BJ (cell line): Measurements from ENCODE around the gene LRRC32. TPM values are rescaled to one million over a fixed set of nuclear protein-coding genes. Genes with fewer than 3 reads are reported as not detected.

ENCODE experiments used
- CTCF ChIA-PET: fragments of 350-600 bp; formaldehyde crosslinking; extraction: SDS; loops from one replicate; lab custom pipeline; 2021; ENCODE audit warnings: antibody characterized with exemption, inconsistent platforms; lab: Yijun Ruan, JAX
- POLR2A ChIA-PET: fragments of 300-600 bp; sonication (Branson Sonifier 250); formaldehyde crosslinking; extraction: SDS; loops from one replicate; lab custom pipeline; 2021; ENCODE audit warnings: antibody characterized with exemption; lab: Charles Lee
- DNase-seq: peaks from one replicate; pipeline ENCODE4 v3.0.0-alpha.2; 2011; ENCODE audit warnings: low read depth
- H3K27me3 ChIP-seq: 2 replicates; pipeline ENCODE4 v1.6.0; 2011; ENCODE audit warnings: low read length; ENCODE audit not compliant: control insufficient read depth, insufficient read depth
- H3K36me3 ChIP-seq: 2 replicates; pipeline ENCODE4 v1.5.1; 2011; ENCODE audit warnings: low read length; ENCODE audit not compliant: control insufficient read depth, insufficient read depth
- H3K4me3 ChIP-seq: 2 replicates; pipeline ENCODE4 v1.5.1; 2011; ENCODE audit warnings: low read depth, mild to moderate bottlenecking, control low read depth, low read length
- CTCF ChIP-seq: IDR thresholded peaks from 2 replicates; pipeline ENCODE4 v1.5.1; 2011; ENCODE audit warnings: low read depth, mild to moderate bottlenecking, control low read depth, inconsistent platforms, low read length, moderate library complexity; ENCODE audit not compliant: insufficient read depth
- polyA plus RNA-seq: library from polyadenylated mRNA; depleted of rRNA; stranded (reverse); fragments of >200 nt; gene quantifications from 2 replicates; pipeline ENCODE4 v1.2.3, GENCODE V29; 2011

Gene LRRC32
- polyA plus RNA-seq, 1 experiment: 1.9 TPM

GRCh38 chr11:76637491-76638269, 32.9 kb downstream of the LRRC32 start:
- POLR2A ChIA-PET: no interaction called here
- H3K27me3 ChIP-seq: peaks cover 16% of the 10 kb centered on the region

GRCh38 chr11:76636826-76637460, 33.6 kb downstream of the LRRC32 start:
- H3K36me3 ChIP-seq: no peaks in the 10 kb centered on the region
- CTCF ChIA-PET: interaction anchor here (1.5 kb wide), 1 partner anchor 39 kb away, joined by 4 read pairs; no protein-coding TSS in a partner anchor
- POLR2A ChIA-PET: no interaction called here
- DNase-seq: no peak
- peaks cover 13% of the 10 kb centered on the region for H3K27me3 ChIP-seq
- H3K4me3 ChIP-seq: no peak overlapping the region
- no peak for TF ChIP-seq CTCF

More at GRCh38 chr11:76637491-76638269, 32.9 kb downstream of the LRRC32 start:
- Histone ChIP-seq H3K4me3 (no peak overlapping the region), H3K36me3 (no peaks in the 10 kb centered on the region)
- TF ChIP-seq CTCF: no peak
- DNase-seq: no peak
- CTCF ChIA-PET: interaction anchor here (1.5 kb wide), 1 partner anchor 38 kb away, joined by 4 read pairs; no protein-coding TSS in a partner anchor

- CTCF ChIA-PET: no interaction called here
Measured at GRCh38 chr11:76635991-76636738, 34.4 kb downstream of the LRRC32 start.

GRCh38 chr11:76634886-76635285, 35.7 kb downstream of the LRRC32 start:
- H3K27me3 ChIP-seq: peaks cover 11% of the 10 kb centered on the region
- no peak for TF ChIP-seq CTCF
- POLR2A ChIA-PET: no interaction called here
- CTCF ChIA-PET: no interaction called here
- no peak for DNase-seq
- H3K36me3 ChIP-seq: no peaks in the 10 kb centered on the region
- no peak overlapping the region for H3K4me3 ChIP-seq

More at GRCh38 chr11:76635991-76636738, 34.4 kb downstream of the LRRC32 start:
- POLR2A ChIA-PET: no interaction called here
- Histone ChIP-seq H3K4me3 (no peak overlapping the region), H3K36me3 (no peaks in the 10 kb centered on the region), H3K27me3 (peaks cover 11% of the 10 kb centered on the region)
- no peak for DNase-seq
- no peak for TF ChIP-seq CTCF

GRCh38 chr11:76632492-76632891, 38.1 kb downstream of the LRRC32 start:
- DNase-seq: no peak
- no peak for TF ChIP-seq CTCF
- H3K4me3 ChIP-seq: no peak overlapping the region
- H3K27me3 ChIP-seq: peaks cover 4% of the 10 kb centered on the region
- ChIA-PET POLR2A (no interaction called here), CTCF (no interaction called here)
- H3K36me3 ChIP-seq: no peaks in the 10 kb centered on the region
